ENCODE measurements around the gene RNF220.

Gene RNF220

GRCh38 chr1:44454704-44455103 is 49.6 kb downstream of the RNF220 start:
- no peak for DNase-seq (ENCODE audit: low read depth)
- TF ChIP-seq CTCF (IDR thresholded peaks at IDR 0.05; ENCODE audit: control insufficient read depth, extremely low read depth, insufficient read depth): no peak
- no peak overlapping the region for H3K4me3 ChIP-seq (ENCODE audit: low read depth, low read length)

GRCh38 chr1:44460107-44460882 is 55.2 kb downstream of the RNF220 start:
- no peak overlapping the region for H3K4me3 ChIP-seq (ENCODE audit: low read depth, low read length)
- no peak for DNase-seq (ENCODE audit: low read depth)
- TF ChIP-seq CTCF (IDR thresholded peaks at IDR 0.05; ENCODE audit: control insufficient read depth, extremely low read depth, insufficient read depth): no peak

GRCh38 chr1:44464361-44464760 is 59.3 kb downstream of the RNF220 start:
- no peak overlapping the region for H3K4me3 ChIP-seq (ENCODE audit: low read depth, low read length)
- no peak for DNase-seq (ENCODE audit: low read depth)
- no peak for TF ChIP-seq CTCF (IDR thresholded peaks at IDR 0.05; ENCODE audit: control insufficient read depth, extremely low read depth, insufficient read depth)

- no peak overlapping the region for H3K4me3 ChIP-seq (ENCODE audit: low read depth, low read length)
- TF ChIP-seq CTCF (IDR thresholded peaks at IDR 0.05; ENCODE audit: control insufficient read depth, extremely low read depth, insufficient read depth): no peak
- no peak for DNase-seq (ENCODE audit: low read depth)
Observed at GRCh38 chr1:44467566-44467965, 62.5 kb downstream of the RNF220 start.

- no peak for DNase-seq (ENCODE audit: low read depth)
- no peak overlapping the region for H3K4me3 ChIP-seq (ENCODE audit: low read depth, low read length)
- no peak for TF ChIP-seq CTCF (IDR thresholded peaks at IDR 0.05; ENCODE audit: control insufficient read depth, extremely low read depth, insufficient read depth)
Observed at GRCh38 chr1:44471911-44472453, 66.9 kb downstream of the RNF220 start.

- no peak for TF ChIP-seq CTCF (IDR thresholded peaks at IDR 0.05; ENCODE audit: control insufficient read depth, extremely low read depth, insufficient read depth)
- DNase-seq (ENCODE audit: low read depth): no peak
- H3K4me3 ChIP-seq (ENCODE audit: low read depth, low read length): no peak overlapping the region
Observed at GRCh38 chr1:44472620-44473525, 67.8 kb downstream of the RNF220 start.
